Choroid plexus epithelial cell (primary cell): ENCODE data around the gene TNS2.
A peak's percentile ranks its signal among the peaks of the same experiment; 100 is the strongest.

Source experiments
- DNase-seq: peaks from one replicate; pipeline ENCODE4 v3.0.0-alpha.2; 2010; ENCODE audit warnings: low read depth
- H3K4me3 ChIP-seq: 2 replicates; pipeline ENCODE4 v1.5.1; 2011; ENCODE audit warnings: low read depth, mild to moderate bottlenecking, control low read depth, low read length, moderate library complexity
- TF ChIP-seq, protein P1 (sequence below): conservative IDR thresholded peaks from 2 replicates; pipeline ENCODE4 v1.5.1; 2011; ENCODE audit warnings: low read depth, mild to moderate bottlenecking, control low read depth, inconsistent platforms, low read length, moderate library complexity

The TNS2 gene

DNA sequence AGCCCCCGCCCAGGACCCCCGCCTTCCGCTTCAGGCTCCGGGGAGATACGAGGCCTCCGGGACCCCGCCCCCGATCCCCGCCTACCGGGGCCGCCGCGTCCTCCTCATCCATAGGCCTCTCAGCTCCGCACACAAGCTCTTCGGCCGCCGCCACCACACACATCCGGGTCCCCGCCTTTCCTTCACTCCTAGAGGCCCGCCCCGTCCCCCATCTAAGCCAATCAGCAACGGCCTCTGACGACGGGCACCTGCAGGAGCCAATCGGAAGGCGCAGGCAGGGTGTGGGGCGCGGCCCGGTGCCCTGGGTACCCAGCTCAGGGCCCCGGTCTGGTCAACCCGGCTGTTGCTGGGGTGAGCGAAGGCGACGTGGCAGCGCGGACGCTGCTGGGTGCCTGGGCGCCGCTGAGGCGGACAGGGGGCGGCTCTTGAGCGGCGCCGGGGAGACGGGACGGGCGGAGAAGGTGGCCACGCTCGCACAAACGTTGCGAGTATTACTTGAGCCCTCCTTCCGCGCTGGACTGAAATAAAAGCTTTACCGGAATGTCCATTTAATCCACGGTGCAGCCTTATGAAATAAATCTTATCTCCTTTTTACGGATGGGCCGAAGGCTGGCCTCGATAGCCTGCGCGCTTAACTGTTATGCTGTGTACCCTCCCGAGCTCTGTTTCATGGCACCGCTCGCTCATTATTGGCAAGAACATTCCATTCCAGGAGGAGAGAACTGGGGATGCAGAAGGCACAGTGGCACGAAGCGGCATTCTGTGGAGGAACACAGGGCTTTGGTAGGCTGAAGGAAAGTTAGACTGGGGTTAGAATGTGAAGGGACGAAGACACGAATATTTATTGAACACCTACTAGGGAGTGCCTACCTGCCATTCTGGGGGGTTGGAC is 29.6 kb downstream of the TNS2 start, which contains the start of gene SPRYD3:
Gene SPRYD3 (minus strand): TSS at position 165 of the 892 bp plus-strand sequence. CDS start 57 bp downstream, at position 108.
- TF ChIP-seq, protein P1, sequence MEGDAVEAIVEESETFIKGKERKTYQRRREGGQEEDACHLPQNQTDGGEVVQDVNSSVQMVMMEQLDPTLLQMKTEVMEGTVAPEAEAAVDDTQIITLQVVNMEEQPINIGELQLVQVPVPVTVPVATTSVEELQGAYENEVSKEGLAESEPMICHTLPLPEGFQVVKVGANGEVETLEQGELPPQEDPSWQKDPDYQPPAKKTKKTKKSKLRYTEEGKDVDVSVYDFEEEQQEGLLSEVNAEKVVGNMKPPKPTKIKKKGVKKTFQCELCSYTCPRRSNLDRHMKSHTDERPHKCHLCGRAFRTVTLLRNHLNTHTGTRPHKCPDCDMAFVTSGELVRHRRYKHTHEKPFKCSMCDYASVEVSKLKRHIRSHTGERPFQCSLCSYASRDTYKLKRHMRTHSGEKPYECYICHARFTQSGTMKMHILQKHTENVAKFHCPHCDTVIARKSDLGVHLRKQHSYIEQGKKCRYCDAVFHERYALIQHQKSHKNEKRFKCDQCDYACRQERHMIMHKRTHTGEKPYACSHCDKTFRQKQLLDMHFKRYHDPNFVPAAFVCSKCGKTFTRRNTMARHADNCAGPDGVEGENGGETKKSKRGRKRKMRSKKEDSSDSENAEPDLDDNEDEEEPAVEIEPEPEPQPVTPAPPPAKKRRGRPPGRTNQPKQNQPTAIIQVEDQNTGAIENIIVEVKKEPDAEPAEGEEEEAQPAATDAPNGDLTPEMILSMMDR: no peak
- peak; percentile 97 for DNase-seq
- H3K4me3 ChIP-seq: peak within 1 kb of the TSS; percentile 78

- TF ChIP-seq, protein P1: no peak
- no peak for DNase-seq
- no peak overlapping the region for H3K4me3 ChIP-seq
Measured at GRCh38 chr12:53082637-53083175, 32.8 kb downstream of the TNS2 start.

GRCh38 chr12:53086361-53086760 is 36.5 kb downstream of the TNS2 start:
- TF ChIP-seq, protein P1: no peak
- no peak overlapping the region for H3K4me3 ChIP-seq
- no peak for DNase-seq

DNA sequence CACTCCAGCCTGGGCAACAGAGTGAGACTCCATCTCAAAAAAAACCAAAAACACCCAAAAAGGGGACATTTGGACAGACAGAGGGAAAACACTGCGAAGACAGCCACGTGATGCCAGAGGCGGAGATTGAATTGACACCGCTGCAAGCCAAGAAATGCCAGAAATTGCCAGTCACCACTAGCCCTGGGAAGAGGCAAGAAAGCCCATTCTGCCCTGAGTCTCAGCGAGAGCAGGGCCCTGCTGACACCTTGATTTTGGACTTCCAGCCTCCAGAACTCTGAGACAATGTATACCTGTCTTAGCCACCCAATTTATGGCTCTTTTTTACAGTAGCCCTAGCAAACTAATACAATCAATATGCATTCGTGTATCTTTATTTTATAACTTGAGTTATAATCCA is 40.2 kb downstream of the TNS2 start:
- no peak overlapping the region for H3K4me3 ChIP-seq
- TF ChIP-seq, protein P1: no peak
- no peak for DNase-seq

GRCh38 chr12:53090554-53090953 is 40.7 kb downstream of the TNS2 start:
- DNase-seq: no peak
- H3K4me3 ChIP-seq: no peak overlapping the region
- TF ChIP-seq, protein P1: no peak

GRCh38 chr12:53091756-53092155 is 41.9 kb downstream of the TNS2 start:
- TF ChIP-seq, protein P1: no peak
- DNase-seq: no peak
- no peak overlapping the region for H3K4me3 ChIP-seq
